Effector memory CD4-positive, alpha-beta T cell (primary cell): Measurements from ENCODE around the gene MAML3.
A peak's percentile ranks its signal among the peaks of the same experiment; 100 is the strongest.

Experiments
- DNase-seq, 3 donors: peaks; one replicate each; pipeline ENCODE4 v3.0.0-alpha.2; 2020
- H3K27ac ChIP-seq: 2 replicates; pipeline ENCODE4 v1.7.0; 2013; ENCODE audit warnings: mild to moderate bottlenecking, low read length, moderate library complexity; ENCODE audit not compliant: insufficient read depth, poor library complexity, severe bottlenecking
- H3K27me3 ChIP-seq: replicated peaks from 2 replicates; pipeline ENCODE4 v1.7.0; 2013; ENCODE audit warnings: mild to moderate bottlenecking, low read length; ENCODE audit not compliant: insufficient read depth, control insufficient read depth, poor library complexity, severe bottlenecking
- H3K36me3 ChIP-seq: 2 replicates; pipeline ENCODE4 v1.7.0; 2013; ENCODE audit warnings: mild to moderate bottlenecking, low read length, moderate library complexity; ENCODE audit not compliant: control insufficient read depth, insufficient read depth
- H3K4me1 ChIP-seq: 2 replicates; pipeline ENCODE4 v1.7.0; 2013; ENCODE audit warnings: low read length, mild to moderate bottlenecking; ENCODE audit not compliant: control insufficient read depth, insufficient read depth, poor library complexity, severe bottlenecking
- H3K4me3 ChIP-seq: 2 replicates; pipeline ENCODE4 v1.7.0; 2013; ENCODE audit warnings: low read length, low read depth, mild to moderate bottlenecking; ENCODE audit not compliant: insufficient read depth, poor library complexity, severe bottlenecking
- H3K9me3 ChIP-seq: 2 replicates; pipeline ENCODE4 v1.7.0; 2013; ENCODE audit warnings: mild to moderate bottlenecking, low read length, moderate library complexity; ENCODE audit not compliant: control insufficient read depth
- total RNA-seq, 3 donors: gene quantifications; one replicate each; lab custom pipeline; 2026; lab: John Stamatoyannopoulos, UW

MAML3 gene
- 3.6 to 6.0 (median 5.4) reads per million in 3 donors for total RNA-seq

DNA sequence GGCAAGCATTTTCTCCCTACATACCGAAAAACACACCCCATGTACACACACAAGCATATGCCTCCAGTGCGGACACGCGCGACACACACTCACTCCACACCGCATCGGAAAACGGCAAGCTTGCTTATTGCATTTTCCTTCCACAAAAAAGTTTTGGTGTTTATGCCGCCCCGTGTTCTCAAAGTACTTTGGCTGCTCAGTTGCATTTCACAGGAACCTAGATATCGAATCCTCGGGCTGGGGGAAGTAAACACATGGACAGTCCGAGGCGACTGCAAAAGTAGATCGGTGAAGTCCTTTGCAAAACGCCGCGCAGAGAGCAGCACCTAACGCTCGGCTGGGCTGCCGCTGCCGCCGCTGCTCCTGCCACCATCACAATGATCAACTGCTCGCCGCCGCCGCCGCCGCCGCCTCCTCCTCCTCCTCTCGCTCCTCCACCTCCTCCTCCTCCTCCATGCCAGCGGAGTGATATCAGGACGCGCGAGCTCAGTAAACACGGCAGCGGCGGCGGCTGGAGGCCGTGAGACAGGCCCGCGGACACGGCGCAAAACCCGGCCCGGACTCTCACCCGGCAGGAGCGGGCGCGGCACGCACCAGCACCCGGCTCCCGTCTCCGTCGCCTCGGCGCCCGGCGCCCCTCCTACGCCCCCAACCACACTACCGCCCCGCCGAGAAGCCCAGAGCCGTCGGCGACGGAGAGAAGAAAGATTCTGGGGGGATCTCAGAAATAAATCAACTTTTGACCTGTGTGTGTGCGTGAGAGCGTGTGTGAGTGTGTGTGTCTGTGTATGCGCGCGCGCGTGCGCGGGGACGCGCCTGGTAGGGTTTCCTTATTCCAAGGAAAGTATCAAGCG is at the start of gene MAML3:
TSS of gene MAML3 (minus strand) at position 467 of the 854 bp plus-strand sequence. CDS start 857 bp downstream, outside the sequence.
- Histone ChIP-seq H3K4me3 (peak within 1 kb of the TSS; percentile 83), H3K9me3 (no peaks in the 10 kb centered on the region), H3K27me3 (no peaks in the 10 kb centered on the region), H3K4me1 (peaks cover 14% of the 10 kb centered on the region), H3K27ac (peak within 1 kb of the TSS; percentile 61), H3K36me3 (no peaks in the 10 kb centered on the region)
- peak; percentile 66 to 74 (median 73) for DNase-seq

DNA sequence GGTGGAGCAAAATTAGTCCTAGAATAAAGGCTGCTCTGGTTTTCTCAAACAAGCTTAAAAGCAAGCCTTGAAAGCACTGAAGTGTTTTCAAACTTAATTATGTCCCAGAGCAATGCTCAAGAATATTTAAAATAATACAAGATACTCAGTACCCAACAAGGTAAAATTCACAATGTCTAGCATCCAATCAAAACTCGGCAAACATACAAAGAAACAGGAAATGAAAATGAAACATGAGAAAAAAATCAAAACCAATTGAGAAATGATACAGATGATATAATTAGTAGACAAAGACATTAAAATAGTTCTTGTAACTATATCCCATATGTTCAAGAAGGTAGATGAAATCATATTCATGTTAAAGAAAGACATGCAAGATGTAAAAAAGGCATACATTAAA is 45.0 kb upstream of the MAML3 start:
- no peaks in the 10 kb centered on the region for H3K27me3 ChIP-seq
- H3K4me3 ChIP-seq: no peak overlapping the region
- DNase-seq: no peak

DNA sequence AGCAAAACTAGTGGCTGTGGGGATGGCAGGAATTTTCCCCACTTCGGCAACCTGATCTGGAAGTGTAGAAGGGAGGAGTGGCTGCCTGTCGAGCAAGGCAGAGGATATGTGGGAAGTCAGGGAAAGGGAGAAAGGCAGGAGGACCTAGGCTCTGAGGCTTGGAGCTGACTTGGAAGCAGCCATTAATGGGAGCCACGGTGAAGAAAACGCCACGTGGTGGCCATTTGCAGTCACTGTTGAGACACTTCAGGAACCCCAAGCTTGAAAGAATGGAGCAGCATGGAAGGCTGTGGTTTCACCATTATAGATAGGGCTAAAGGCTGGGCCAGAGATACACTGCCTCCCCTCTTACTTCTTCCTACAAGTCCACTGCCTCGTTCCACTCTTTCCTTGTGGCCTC is 41.8 kb upstream of the MAML3 start:
- H3K4me3 ChIP-seq: no peak overlapping the region
- DNase-seq: no peak

More for the DNA sequence above, 45.0 kb upstream of the MAML3 start:
- Histone ChIP-seq H3K27ac (no peak overlapping the region), H3K36me3 (no peaks in the 10 kb centered on the region), H3K9me3 (no peaks in the 10 kb centered on the region), H3K4me1 (no peaks in the 10 kb centered on the region)

DNA sequence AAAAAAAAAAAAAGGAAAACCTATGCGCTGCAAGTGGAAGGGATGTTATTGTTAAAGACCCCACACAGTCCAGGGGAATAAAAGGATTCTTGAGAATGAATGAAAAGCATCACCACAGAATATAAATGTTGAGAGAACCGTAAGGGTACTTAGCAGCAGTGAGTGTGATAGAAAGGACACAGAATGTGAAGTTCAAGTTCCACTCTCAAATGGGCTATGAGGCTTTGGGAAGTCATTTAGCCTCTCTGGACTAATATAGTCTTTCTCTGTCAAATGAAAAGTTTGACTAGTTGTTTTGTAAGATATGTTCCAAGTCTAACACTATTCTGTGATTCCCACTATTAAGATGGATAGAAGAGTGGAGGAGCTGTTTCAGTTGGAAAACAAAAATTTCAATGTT is 35.8 kb upstream of the MAML3 start:
- H3K9me3 ChIP-seq: no peaks in the 10 kb centered on the region
- H3K36me3 ChIP-seq: no peaks in the 10 kb centered on the region

More for the DNA sequence above, 41.8 kb upstream of the MAML3 start:
- no peak overlapping the region for H3K27ac ChIP-seq
- no peaks in the 10 kb centered on the region for H3K4me1 ChIP-seq
- no peaks in the 10 kb centered on the region for H3K36me3 ChIP-seq
- H3K27me3 ChIP-seq: no peaks in the 10 kb centered on the region
- no peaks in the 10 kb centered on the region for H3K9me3 ChIP-seq

DNA sequence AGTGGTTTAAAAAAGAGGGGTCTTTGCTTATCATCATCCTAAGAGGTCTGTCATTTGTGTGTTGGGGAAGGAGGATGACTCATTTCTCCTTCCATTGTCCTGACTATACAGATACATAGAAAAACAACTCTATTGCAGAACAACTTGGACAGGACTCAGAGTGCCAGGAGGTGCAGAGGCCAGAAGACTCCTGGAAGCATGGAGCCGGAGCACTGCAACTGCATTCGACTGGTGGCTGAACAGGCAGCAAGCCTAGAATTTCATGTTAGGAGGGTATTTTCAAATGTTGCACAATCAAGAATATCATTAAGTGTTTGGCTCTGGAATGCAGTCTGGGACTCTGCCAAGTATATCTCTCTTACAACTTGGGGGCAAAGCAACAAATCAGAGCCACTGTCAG is 35.0 kb upstream of the MAML3 start:
- Histone ChIP-seq H3K27me3 (no peaks in the 10 kb centered on the region), H3K9me3 (no peaks in the 10 kb centered on the region), H3K27ac (no peak overlapping the region), H3K4me1 (no peaks in the 10 kb centered on the region), H3K4me3 (no peak overlapping the region), H3K36me3 (no peaks in the 10 kb centered on the region)
- DNase-seq: no peak

More for the DNA sequence above, 35.8 kb upstream of the MAML3 start:
- H3K27me3 ChIP-seq: no peaks in the 10 kb centered on the region
- DNase-seq: no peak
- H3K27ac ChIP-seq: no peak overlapping the region
- no peak overlapping the region for H3K4me3 ChIP-seq
- H3K4me1 ChIP-seq: no peaks in the 10 kb centered on the region

DNA sequence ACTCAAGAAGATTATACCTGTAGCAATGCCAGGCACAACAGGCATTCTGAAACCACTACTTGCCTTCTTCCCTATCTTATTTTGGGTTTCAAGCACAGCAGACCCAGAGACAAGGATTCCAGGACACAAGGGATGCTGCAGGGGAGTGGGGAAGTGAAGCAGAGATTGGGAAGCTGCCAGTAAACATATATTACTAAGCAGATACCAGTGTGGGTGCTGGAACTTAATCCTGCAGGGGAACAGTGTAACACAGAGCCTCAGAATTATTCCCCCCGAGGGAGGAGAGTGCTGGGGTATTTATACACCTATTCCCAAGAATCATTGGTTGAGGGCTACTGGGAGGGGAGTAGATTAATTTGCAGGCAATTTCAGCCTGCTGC is 33.3 kb upstream of the MAML3 start:
- Histone ChIP-seq H3K4me3 (no peak overlapping the region), H3K9me3 (no peaks in the 10 kb centered on the region), H3K4me1 (no peaks in the 10 kb centered on the region), H3K27ac (no peak overlapping the region), H3K36me3 (no peaks in the 10 kb centered on the region), H3K27me3 (no peaks in the 10 kb centered on the region)
- DNase-seq: no peak

DNA sequence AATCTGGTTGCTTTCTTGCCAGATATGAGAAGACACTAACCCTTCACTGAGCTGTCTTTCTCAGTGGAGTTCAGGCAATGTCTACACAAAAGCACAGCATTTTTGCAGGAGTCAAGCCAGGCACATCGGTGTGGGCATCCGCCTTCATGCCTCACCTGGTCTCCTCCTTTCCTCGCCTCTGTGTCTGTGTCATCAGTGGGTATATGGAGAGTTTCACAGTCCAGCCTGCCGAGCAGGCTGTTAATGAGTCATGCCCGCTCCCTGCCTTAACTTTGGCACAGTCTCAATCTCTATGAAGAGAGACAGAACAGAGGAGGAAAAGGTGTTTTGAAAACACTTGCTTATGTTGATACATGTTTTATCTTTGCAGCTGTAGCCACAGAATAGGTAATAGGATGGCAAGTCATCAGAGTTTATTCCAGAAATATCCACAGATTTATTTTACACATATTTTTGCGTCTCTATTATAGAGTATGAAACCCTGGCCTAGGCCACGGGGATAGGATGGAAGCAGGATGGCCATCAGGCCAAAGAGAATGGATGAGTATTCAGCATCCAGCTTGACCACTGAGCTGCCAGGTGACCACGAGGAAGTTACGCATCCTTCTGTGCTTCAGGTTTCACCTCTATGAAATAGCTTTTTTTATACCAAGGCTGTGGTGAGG is 32.8 kb upstream of the MAML3 start:
- Histone ChIP-seq H3K9me3 (no peaks in the 10 kb centered on the region), H3K4me1 (no peaks in the 10 kb centered on the region), H3K4me3 (no peak overlapping the region), H3K36me3 (no peaks in the 10 kb centered on the region), H3K27me3 (no peaks in the 10 kb centered on the region), H3K27ac (no peak overlapping the region)
- no peak for DNase-seq

DNA sequence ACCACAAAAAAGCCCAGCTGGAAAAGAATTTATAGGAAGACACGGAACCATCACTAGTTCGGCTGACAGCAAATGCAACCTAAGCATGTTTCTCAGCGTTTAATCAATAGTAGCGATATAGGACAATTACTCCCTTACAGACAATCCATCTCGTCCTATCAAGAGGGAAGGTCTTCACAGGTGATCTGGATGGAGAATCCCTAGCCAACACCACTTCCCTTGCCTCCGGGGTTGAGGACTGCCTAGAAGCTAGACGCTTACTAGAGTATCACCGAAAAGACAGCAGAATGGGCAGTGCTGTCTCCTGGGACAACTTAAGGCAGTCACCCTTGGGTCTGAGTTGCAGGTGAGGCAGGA is 32.1 kb upstream of the MAML3 start:
- Histone ChIP-seq H3K4me3 (no peak overlapping the region), H3K36me3 (no peaks in the 10 kb centered on the region), H3K9me3 (no peaks in the 10 kb centered on the region), H3K4me1 (no peaks in the 10 kb centered on the region), H3K27me3 (no peaks in the 10 kb centered on the region), H3K27ac (no peak overlapping the region)
- no peak for DNase-seq

DNA sequence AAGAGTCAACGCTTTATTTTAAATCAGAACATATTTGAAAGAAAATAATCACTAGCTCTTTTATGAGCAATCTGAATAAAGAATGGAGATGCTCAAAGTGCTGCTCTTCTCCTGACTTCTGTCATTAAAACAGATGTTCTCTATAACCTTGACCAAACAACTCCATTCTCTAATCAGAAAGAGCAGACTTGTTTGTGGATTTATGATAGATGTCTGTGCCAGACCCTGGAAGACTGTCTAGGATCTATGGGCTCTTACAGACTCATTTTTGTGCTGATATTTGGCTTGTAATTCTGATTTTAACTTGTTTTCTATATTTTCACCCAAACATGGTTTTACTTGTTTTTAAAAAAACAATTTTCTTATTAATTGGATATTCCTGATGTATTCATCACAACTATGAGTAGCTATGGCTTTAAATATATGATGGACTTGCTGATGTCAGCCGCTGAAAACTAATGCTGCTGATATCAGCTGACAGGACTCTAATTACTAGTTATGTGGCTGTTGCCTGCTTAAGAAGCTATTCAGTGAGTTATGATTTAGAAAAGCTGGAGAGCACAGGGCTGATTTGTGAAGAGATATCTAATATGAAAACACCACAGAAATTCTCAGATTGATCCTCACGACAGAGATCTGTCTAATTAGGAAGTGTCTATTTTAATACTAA is 31.6 kb upstream of the MAML3 start:
- Histone ChIP-seq H3K9me3 (no peaks in the 10 kb centered on the region), H3K27me3 (no peaks in the 10 kb centered on the region), H3K4me3 (no peak overlapping the region), H3K27ac (no peak overlapping the region), H3K36me3 (no peaks in the 10 kb centered on the region), H3K4me1 (no peaks in the 10 kb centered on the region)
- DNase-seq: no peak

DNA sequence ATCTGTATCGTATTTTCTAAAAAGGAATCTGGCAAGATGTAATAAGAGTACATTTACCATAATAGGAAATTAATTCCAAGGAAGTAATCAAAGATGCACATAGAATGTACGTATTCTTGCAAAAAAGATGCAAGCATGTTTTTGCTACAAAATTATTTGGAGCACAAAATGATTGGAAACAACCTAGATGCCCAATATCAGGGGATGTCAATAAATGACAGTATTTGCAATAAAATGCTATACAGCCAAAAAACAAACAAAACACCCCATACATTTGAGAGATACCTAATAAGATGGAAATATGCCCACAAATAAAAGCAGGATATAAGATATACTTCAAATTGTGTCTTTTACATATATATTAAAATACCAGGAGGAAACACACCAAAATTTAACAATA is 29.3 kb upstream of the MAML3 start:
- no peaks in the 10 kb centered on the region for H3K4me1 ChIP-seq
- DNase-seq: no peak
- no peaks in the 10 kb centered on the region for H3K9me3 ChIP-seq
- H3K4me3 ChIP-seq: no peak overlapping the region
- H3K36me3 ChIP-seq: no peaks in the 10 kb centered on the region
- no peaks in the 10 kb centered on the region for H3K27me3 ChIP-seq
- H3K27ac ChIP-seq: no peak overlapping the region
